ENCODE data around the gene MITD1. TPM values are rescaled to one million over a fixed set of nuclear protein-coding genes. Genes with fewer than 3 reads are reported as not detected.
A peak's percentile ranks its signal among the peaks of the same experiment; 100 is the strongest.
"Not testable (repeated sequence)": the region's sequence is repeated elsewhere in the genome, so short reads cannot be mapped to it uniquely, and the experiment has no call there.

The MITD1 gene
- total RNA-seq, 2 experiments from 2014 or later = 49.8 to 55.9 TPM

DNA sequence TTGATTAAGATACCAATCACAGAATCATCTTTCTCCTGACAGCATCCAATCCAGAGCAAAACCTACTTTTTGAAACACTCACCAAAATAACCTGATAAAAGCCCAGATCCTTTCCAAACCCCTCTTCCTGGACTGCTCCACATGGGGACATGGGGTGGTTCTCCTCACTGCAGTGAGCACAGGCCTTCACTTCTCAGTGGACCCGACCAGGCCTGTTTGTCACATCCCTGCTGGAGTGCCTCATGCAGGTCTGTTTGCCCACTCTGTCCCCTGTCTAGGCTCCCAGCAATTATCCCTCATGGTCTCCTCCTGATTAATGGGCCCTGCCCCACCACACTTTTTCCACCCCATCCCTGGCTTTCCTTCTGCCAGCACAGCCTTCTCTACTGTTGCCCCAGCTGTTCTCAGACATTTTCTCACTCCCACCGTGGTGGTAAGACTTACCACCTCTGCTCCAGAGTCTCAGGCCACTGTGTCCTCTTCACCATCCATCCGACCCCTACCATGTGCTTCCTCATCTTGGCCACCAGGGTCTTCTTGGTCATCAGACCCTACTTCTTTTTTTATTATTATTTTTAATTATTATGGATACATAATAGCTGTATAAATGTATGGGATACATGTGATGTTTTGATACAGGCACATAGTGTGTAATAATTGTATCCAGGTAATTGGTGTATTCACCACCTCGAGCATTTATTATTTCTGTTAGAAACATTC lies 21.3 kb upstream of the MITD1 start:
- TF ChIP-seq, protein P1, sequence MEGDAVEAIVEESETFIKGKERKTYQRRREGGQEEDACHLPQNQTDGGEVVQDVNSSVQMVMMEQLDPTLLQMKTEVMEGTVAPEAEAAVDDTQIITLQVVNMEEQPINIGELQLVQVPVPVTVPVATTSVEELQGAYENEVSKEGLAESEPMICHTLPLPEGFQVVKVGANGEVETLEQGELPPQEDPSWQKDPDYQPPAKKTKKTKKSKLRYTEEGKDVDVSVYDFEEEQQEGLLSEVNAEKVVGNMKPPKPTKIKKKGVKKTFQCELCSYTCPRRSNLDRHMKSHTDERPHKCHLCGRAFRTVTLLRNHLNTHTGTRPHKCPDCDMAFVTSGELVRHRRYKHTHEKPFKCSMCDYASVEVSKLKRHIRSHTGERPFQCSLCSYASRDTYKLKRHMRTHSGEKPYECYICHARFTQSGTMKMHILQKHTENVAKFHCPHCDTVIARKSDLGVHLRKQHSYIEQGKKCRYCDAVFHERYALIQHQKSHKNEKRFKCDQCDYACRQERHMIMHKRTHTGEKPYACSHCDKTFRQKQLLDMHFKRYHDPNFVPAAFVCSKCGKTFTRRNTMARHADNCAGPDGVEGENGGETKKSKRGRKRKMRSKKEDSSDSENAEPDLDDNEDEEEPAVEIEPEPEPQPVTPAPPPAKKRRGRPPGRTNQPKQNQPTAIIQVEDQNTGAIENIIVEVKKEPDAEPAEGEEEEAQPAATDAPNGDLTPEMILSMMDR (IDR thresholded peaks at IDR 0.05) = peak; percentile 33
- ChIA-PET CTCF (no interaction called here), POLR2A (no interaction called here)
- DNase-seq (no peak), ATAC-seq (no peak)
- Mint-ChIP-seq H3K27ac (no peak overlapping the region), H3K4me1 (ENCODE audit: low read depth) (no peaks in the 10 kb centered on the region), H3K27me3 (no peaks in the 10 kb centered on the region), H3K9me3 (peaks cover 3% of the 10 kb centered on the region), H3K4me3 (no peak overlapping the region), H3K36me3 (ENCODE audit: low read depth) (peaks cover 5% of the 10 kb centered on the region)
- intact Hi-C loops (cut with micrococcal nuclease) = no loop called here

DNA sequence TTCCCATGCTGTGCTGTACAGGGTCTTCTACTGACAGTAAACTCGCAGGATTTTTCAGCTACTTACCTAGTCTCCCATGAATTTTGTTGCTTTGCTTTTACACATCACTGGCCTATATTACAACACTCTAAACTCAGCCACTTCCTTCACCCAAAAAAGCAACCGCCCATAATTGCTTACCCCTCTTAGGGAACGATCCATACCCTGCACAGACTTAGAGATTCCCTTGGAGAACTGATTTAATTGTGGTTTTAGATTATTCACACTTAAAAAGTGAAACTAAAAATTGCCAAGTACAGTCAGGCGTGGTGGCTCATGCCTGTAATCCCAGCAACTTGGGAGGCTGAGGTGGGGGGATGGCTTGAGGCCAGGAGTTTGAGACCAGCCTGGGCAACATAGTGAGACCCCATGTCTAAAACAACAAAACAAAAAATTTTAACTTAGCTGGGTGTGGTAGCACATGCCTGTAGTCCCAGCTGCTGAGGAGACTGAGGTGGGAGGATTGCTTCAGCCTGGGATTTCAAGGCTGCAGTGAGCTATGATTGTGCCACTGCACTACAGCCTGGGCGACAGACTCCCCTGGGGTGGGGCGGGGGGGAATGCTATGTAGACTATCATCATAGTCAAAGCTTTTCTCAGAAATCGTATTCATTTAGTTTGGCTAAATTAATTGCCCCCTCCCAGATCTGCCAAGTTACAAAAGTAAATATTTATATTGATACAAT lies 19.4 kb upstream of the MITD1 start:
- Mint-ChIP-seq H3K4me3 (no peak overlapping the region), H3K27me3 (no peaks in the 10 kb centered on the region), H3K9me3 (no peaks in the 10 kb centered on the region), H3K4me1 (ENCODE audit: low read depth) (no peaks in the 10 kb centered on the region), H3K27ac (no peak overlapping the region), H3K36me3 (ENCODE audit: low read depth) (peaks cover 9% of the 10 kb centered on the region)
- ATAC-seq = no peak
- no peak for DNase-seq
- TF ChIP-seq, protein P1 (IDR thresholded peaks at IDR 0.05) = no peak
- CTCF ChIA-PET = interaction anchor here (0.9 kb wide), 1 partner anchor 19 kb away, joined by 3 read pairs; no protein-coding TSS in a partner anchor
- intact Hi-C loops (cut with micrococcal nuclease) = no loop called here
- POLR2A ChIA-PET = interaction anchor here (0.6 kb wide), 1 partner anchor 10 kb away, joined by 3 read pairs; no protein-coding TSS in a partner anchor

DNA sequence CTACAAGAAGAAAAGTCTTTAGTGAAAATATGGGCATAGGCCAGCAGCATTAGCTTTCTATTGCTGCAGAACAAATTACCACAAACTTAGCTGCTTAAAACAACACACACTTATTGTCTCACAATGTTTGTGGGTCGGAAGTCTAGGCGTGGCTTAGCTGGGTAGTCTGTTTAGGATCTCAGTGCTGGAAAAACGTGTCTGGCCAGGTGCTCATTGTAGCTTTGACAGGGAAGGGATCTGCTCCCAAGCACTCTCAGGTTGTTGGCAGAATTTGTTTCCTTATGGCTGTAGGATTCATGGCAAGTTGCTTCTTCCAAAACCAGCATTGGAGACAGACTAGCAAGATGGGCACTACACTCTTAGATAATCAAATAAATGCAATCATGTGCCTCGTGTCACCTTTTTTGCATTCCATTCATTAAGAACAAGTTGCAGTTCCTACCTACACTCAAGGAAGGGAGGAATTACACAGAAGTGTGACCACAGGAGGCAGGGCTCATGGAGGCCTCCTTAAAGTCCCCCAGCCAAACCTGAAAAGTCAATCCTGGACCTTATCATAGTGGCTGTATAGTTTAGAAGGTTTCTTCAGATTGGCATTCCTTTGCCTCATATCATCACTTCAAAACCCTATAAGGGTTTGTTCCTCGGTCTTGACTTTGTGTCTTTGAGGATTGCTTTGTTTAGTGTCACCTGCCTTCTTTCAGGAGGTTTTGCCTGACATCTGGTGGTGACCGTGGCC lies 17.4 kb upstream of the MITD1 start:
- CTCF ChIA-PET = interaction anchor here (1.5 kb wide), 1 partner anchor 18 kb away, joined by 4 read pairs; no protein-coding TSS in a partner anchor

DNA sequence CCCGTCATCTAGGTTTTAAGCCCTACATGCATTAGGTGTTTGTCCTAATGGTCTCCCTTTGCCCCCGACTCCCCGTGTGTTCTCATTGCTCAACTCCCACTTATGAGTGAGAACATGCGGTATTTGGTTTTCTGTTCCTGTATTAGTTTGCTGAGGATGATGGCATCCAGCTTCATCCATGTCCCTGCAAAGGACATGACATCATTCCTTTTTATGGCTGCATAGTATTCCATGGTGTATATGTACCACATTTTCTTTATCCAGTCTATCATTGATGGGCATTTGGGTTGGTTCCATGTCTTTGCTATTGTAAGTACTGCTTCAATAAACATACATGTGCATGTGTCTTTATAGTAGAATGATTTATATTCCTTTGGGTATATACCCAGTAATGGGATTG lies 11.5 kb upstream of the MITD1 start:
- POLR2A ChIA-PET; DNase-seq; H3K27me3 Mint-ChIP-seq; ATAC-seq; H3K27ac Mint-ChIP-seq; H3K9me3 Mint-ChIP-seq; CTCF ChIA-PET; intact Hi-C loops (cut with micrococcal nuclease); H3K4me3 Mint-ChIP-seq; H3K4me1 Mint-ChIP-seq (ENCODE audit: low read depth): not testable (repeated sequence)
- peaks cover 43% of the 10 kb centered on the region for H3K36me3 Mint-ChIP-seq (ENCODE audit: low read depth)

More for the DNA sequence above, 17.4 kb upstream of the MITD1 start:
- Mint-ChIP-seq H3K4me1 (ENCODE audit: low read depth) (no peaks in the 10 kb centered on the region), H3K4me3 (no peak overlapping the region), H3K9me3 (no peaks in the 10 kb centered on the region), H3K36me3 (ENCODE audit: low read depth) (peaks cover 12% of the 10 kb centered on the region), H3K27me3 (no peaks in the 10 kb centered on the region), H3K27ac (no peak overlapping the region)
- intact Hi-C loops (cut with micrococcal nuclease) = no loop called here
- no peak for ATAC-seq
- DNase-seq = no peak
- POLR2A ChIA-PET = no interaction called here
- TF ChIP-seq, protein P1 (IDR thresholded peaks at IDR 0.05) = no peak

DNA sequence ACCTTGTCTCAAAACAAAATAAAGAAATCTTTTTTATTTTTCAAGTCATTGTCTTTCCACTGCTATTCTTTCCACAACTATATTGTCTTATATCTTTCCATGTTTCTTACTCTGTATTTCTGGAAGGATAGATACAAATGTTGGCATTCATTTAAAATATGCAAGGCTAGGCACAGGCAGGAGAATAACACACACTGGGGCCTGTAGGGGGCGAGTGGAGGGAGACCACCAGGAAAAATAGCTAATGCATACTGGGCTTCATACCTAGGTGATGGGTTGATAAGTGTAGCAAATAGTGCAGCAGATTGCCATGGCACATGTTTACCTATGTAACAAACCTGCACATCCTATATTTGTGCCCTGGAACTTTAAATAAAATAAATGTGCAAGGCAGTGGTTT lies 9.7 kb upstream of the MITD1 start:
- Mint-ChIP-seq H3K36me3 (ENCODE audit: low read depth) (peaks cover 39% of the 10 kb centered on the region), H3K4me3 (no peak overlapping the region), H3K27me3 (no peaks in the 10 kb centered on the region), H3K4me1 (ENCODE audit: low read depth) (peaks cover 10% of the 10 kb centered on the region), H3K27ac (no peak overlapping the region), H3K9me3 (no peaks in the 10 kb centered on the region)
- no peak for DNase-seq
- ChIA-PET POLR2A (interaction anchor here (0.6 kb wide), 1 partner anchor 9 kb away, joined by 3 read pairs; no protein-coding TSS in a partner anchor), CTCF (no interaction called here)
- no peak for ATAC-seq
- intact Hi-C loops (cut with micrococcal nuclease) = no loop called here
- TF ChIP-seq, protein P1 (IDR thresholded peaks at IDR 0.05) = no peak

All from activated CD8-positive, alpha-beta T cell treated with anti-CD3 and anti-CD28 coated beads for 36 hours (primary cell).